ENCODE data around the gene FAM83B.

GRCh38 chr6:54856129-54856528 is 9.6 kb downstream of the FAM83B start:
- TF ChIP-seq POLR2A (IDR thresholded peaks at IDR 0.05) (no peak), CTCF (IDR thresholded peaks at IDR 0.05) (peak in 1 of 5 experiments; percentile 25), EP300 (IDR thresholded peaks at IDR 0.05; ENCODE audit: low read depth) (no peak), POLR2AphosphoS5 (IDR thresholded peaks at IDR 0.05) (peak in 2 of 3 donors; percentile 16 to 50)
